IMR-90 (cell line): ENCODE results near the gene FOXL2NB. TPM values are rescaled to one million over a fixed set of nuclear protein-coding genes. Genes with fewer than 3 reads are reported as not detected.

Source experiments
- ATAC-seq: fragments of 200-7000 bp; cut with Tn5 transposase; 2 replicates; pipeline ENCODE4 v1.9.1; 2020; ENCODE audit warnings: low read depth, mild to moderate bottlenecking, moderate library complexity
- BruUV-seq: library from RNA; stranded (reverse); fragments of 400-500 nt; replicated peaks from 2 replicates; lab custom pipeline; 2021; lab: Mats Ljungman, UMichigan
- CTCF ChIA-PET: fragments of 300-600 bp; formaldehyde crosslinking; extraction: SDS; loops from one replicate; lab custom pipeline; 2021; ENCODE audit warnings: antibody characterized with exemption; lab: Yijun Ruan, JAX
- POLR2A ChIA-PET: fragments of 300-600 bp; sonication (Branson Sonifier 250); formaldehyde crosslinking; loops from one replicate; lab custom pipeline; 2022; ENCODE audit warnings: antibody characterized with exemption; ENCODE audit not compliant: unreplicated experiment; lab: Charles Lee
- DNase-seq: peaks from one replicate; pipeline ENCODE4 v3.0.0; 2013
- H2AFZ ChIP-seq: replicated peaks from 2 replicates; pipeline ENCODE3; 2013; ENCODE audit warnings: low read length, mild to moderate bottlenecking; ENCODE audit not compliant: poor library complexity
- H2AK5ac ChIP-seq: 2 replicates; pipeline ENCODE4 v1.6.1; 2013; ENCODE audit warnings: low read depth, low read length, inconsistent platforms
- H2AK9ac ChIP-seq: replicated peaks from 2 replicates; pipeline ENCODE3; 2013; ENCODE audit warnings: mild to moderate bottlenecking, low read depth, low read length, moderate library complexity; ENCODE audit not compliant: poor library complexity
- H2BK120ac ChIP-seq: 2 replicates; pipeline ENCODE4 v1.6.1; 2013; ENCODE audit warnings: low read depth, low read length, inconsistent platforms
- H2BK15ac ChIP-seq: 3 replicates; pipeline ENCODE4 v1.6.1; 2013; ENCODE audit warnings: low read depth, low read length, inconsistent platforms
- H2BK20ac ChIP-seq: 2 replicates; pipeline ENCODE4 v1.6.1; 2013; ENCODE audit warnings: low read depth, mild to moderate bottlenecking, inconsistent platforms, low read length, moderate library complexity
- H2BK5ac ChIP-seq: 2 replicates; pipeline ENCODE4 v1.6.1; 2013; ENCODE audit warnings: mild to moderate bottlenecking, low read depth, low read length, inconsistent platforms; ENCODE audit not compliant: poor library complexity, severe bottlenecking
- H3K14ac ChIP-seq: replicated peaks from 2 replicates; pipeline ENCODE4 v1.6.1; 2013; ENCODE audit warnings: low read depth, low read length, inconsistent platforms
- H3K18ac ChIP-seq: 2 replicates; pipeline ENCODE4 v1.6.1; 2013; ENCODE audit warnings: low read depth, low read length, control low read depth
- H3K23ac ChIP-seq: 2 replicates; pipeline ENCODE4 v1.6.1; 2013; ENCODE audit warnings: low read depth, low read length, inconsistent platforms
- H3K27ac ChIP-seq: 2 replicates; pipeline ENCODE4 v1.5.1; 2013; ENCODE audit warnings: mild to moderate bottlenecking, control low read depth, low read length; ENCODE audit not compliant: insufficient read depth
- H3K27me3 ChIP-seq: 2 replicates; pipeline ENCODE4 v1.6.1; 2013; ENCODE audit warnings: low read length; ENCODE audit not compliant: control insufficient read depth, insufficient read depth
- H3K36me3 ChIP-seq: 2 replicates; pipeline ENCODE4 v1.6.1; 2013; ENCODE audit warnings: low read length, mixed read lengths; ENCODE audit not compliant: control insufficient read depth, insufficient read depth
- H3K4ac ChIP-seq: 2 replicates; pipeline ENCODE4 v1.6.1; 2013; ENCODE audit warnings: low read depth, low read length, inconsistent platforms
- H3K4me1 ChIP-seq: 2 replicates; pipeline ENCODE4 v1.6.1; 2013; ENCODE audit warnings: low read length, mixed read lengths; ENCODE audit not compliant: control insufficient read depth, insufficient read depth
- H3K4me2 ChIP-seq: 2 replicates; pipeline ENCODE4 v1.6.1; 2013; ENCODE audit warnings: low read depth, mild to moderate bottlenecking, control low read depth, low read length, moderate library complexity
- H3K4me3 ChIP-seq: 2 replicates; pipeline ENCODE4 v1.5.1; 2013; ENCODE audit warnings: low read depth, mild to moderate bottlenecking, control low read depth, low read length, moderate library complexity; ENCODE audit not compliant: insufficient read depth
- H3K56ac ChIP-seq: 2 replicates; pipeline ENCODE4 v1.6.1; 2013; ENCODE audit warnings: low read length, inconsistent platforms; ENCODE audit not compliant: insufficient read depth; ENCODE audit errors: extremely low read depth
- H3K79me1 ChIP-seq, 2 experiments: 2 replicates each; pipeline ENCODE4 v1.6.1; 2013; ENCODE audit warnings: low read length in 2 of 2, inconsistent platforms in 1 of 2, low read depth in 1 of 2
- H3K9ac ChIP-seq: 2 replicates; pipeline ENCODE4 v1.6.1; 2013; ENCODE audit warnings: low read depth, low read length, control low read depth
- H3K9me1 ChIP-seq: 2 replicates; pipeline ENCODE4 v1.6.1; 2013; ENCODE audit warnings: low read length, inconsistent platforms; ENCODE audit not compliant: insufficient read depth
- H3K9me3 ChIP-seq: 2 replicates; pipeline ENCODE4 v1.6.1; 2013; ENCODE audit warnings: low read length; ENCODE audit not compliant: control insufficient read depth, insufficient read depth
- H4K20me1 ChIP-seq: 2 replicates; pipeline ENCODE4 v1.6.1; 2013; ENCODE audit warnings: low read length, inconsistent platforms; ENCODE audit not compliant: insufficient read depth
- H4K5ac ChIP-seq: 2 replicates; pipeline ENCODE4 v1.6.1; 2013; ENCODE audit warnings: mild to moderate bottlenecking, low read depth, low read length, control low read depth
- H4K8ac ChIP-seq, 2 experiments: 2 replicates each; pipeline ENCODE4 v1.6.1; 2013; ENCODE audit warnings: low read depth in 2 of 2, low read length in 2 of 2, control low read depth in 1 of 2, inconsistent platforms in 1 of 2
- H4K91ac ChIP-seq: 2 replicates; pipeline ENCODE4 v1.6.1; 2013; ENCODE audit warnings: low read depth, low read length, inconsistent platforms; ENCODE audit not compliant: insufficient read depth
- BHLHE40 ChIP-seq: fragments of 150-350 bp; IDR thresholded peaks from 2 replicates; pipeline ENCODE4 v1.6.1; 2016; ENCODE audit warnings: mild to moderate bottlenecking, low read depth, low read length
- CHD1 ChIP-seq: IDR thresholded peaks from 2 replicates; pipeline ENCODE4 v1.6.1; 2012; ENCODE audit warnings: low read depth, low read length, improper control_type of control experiment
- CTCF ChIP-seq: conservative IDR thresholded peaks from 2 replicates; pipeline ENCODE4 v1.5.1; 2012; ENCODE audit warnings: mild to moderate bottlenecking, low read depth, low read length, improper control_type of control experiment
- ELK1 ChIP-seq: fragments of 150-350 bp; IDR thresholded peaks from 2 replicates; pipeline ENCODE4 v1.6.1; 2016; ENCODE audit warnings: low read depth, mild to moderate bottlenecking, low read length, moderate library complexity, borderline replicate concordance
- FOS ChIP-seq: fragments of 150-350 bp; IDR thresholded peaks from 2 replicates; pipeline ENCODE4 v1.6.1; 2016; ENCODE audit warnings: low read depth, low read length
- MAFK ChIP-seq: IDR thresholded peaks from 2 replicates; pipeline ENCODE4 v1.6.1; 2012; ENCODE audit warnings: low read depth, low read length, improper control_type of control experiment
- MAZ ChIP-seq: IDR thresholded peaks from 2 replicates; pipeline ENCODE4 v1.6.1; 2012; ENCODE audit warnings: low read depth, mild to moderate bottlenecking, low read length, improper control_type of control experiment, moderate library complexity, borderline replicate concordance
- MXI1 ChIP-seq: IDR thresholded peaks from 2 replicates; pipeline ENCODE4 v1.6.1; 2012; ENCODE audit warnings: low read depth, mild to moderate bottlenecking, low read length, moderate library complexity, borderline replicate concordance
- NFE2L2 ChIP-seq: fragments of 150-350 bp; IDR thresholded peaks from 2 replicates; pipeline ENCODE4 v1.6.1; 2016; ENCODE audit warnings: low read depth, mild to moderate bottlenecking, low read length
- POLR2A ChIP-seq: IDR thresholded peaks from 2 replicates; pipeline ENCODE4 v1.6.1; 2012; ENCODE audit warnings: mild to moderate bottlenecking, low read depth, low read length
- RAD21 ChIP-seq: IDR thresholded peaks from 2 replicates; pipeline ENCODE4 v1.6.1; 2012; ENCODE audit warnings: low read length, improper control_type of control experiment
- RCOR1 ChIP-seq: IDR thresholded peaks from 2 replicates; pipeline ENCODE4 v1.6.1; 2012; ENCODE audit warnings: mild to moderate bottlenecking, low read length, improper control_type of control experiment; ENCODE audit not compliant: insufficient replicate concordance
- RFX5 ChIP-seq: IDR thresholded peaks from 2 replicates; pipeline ENCODE4 v1.8.0; 2012; ENCODE audit warnings: low read depth, mild to moderate bottlenecking, low read length, moderate library complexity
- SMC3 ChIP-seq: fragments of 150-350 bp; IDR thresholded peaks from 2 replicates; pipeline ENCODE4 v1.6.1; 2016; ENCODE audit warnings: low read depth, mild to moderate bottlenecking, antibody characterized with exemption, low read length, moderate library complexity
- WGBS, 2 experiments: methylation state at CpG; one replicate each; pipeline versions ENCODE4 v1.1.5 to v1.1.7; 2013; ENCODE audit warnings: missing lambda C conversion rate in 2 of 2; ENCODE audit not compliant: insufficient read length in 1 of 2; ENCODE audit errors: extremely low coverage in 2 of 2; 5-methylcytosine and 5-hydroxymethylcytosine counted together
- dilution Hi-C: fragments of 300-500 bp; cut with HindIII; formaldehyde crosslinking; loops from one replicate; pipeline ENCODE4 v1.14.3; 2018; ENCODE audit warnings: low sequenced_read_pairs; ENCODE audit not compliant: unreplicated experiment
- in situ Hi-C: fragments of 300-500 bp; cut with MboI; formaldehyde crosslinking; loops from 3 replicates; pipeline ENCODE4 v1.14.3; 2019; ENCODE audit warnings: low sequenced_read_pairs, inconsistent platforms, mixed read lengths
- intact Hi-C: fragments of 100-400 bp; cut with micrococcal nuclease; formaldehyde crosslinking; loops from 2 replicates; pipeline ENCODE4 v1.10.0; 2022
- polyA plus RNA-seq, 3 experiments: library from polyadenylated mRNA; depleted of rRNA; stranded (reverse); fragments of >200 nt; gene quantifications; 2 replicates each; pipeline ENCODE4 v1.2.3, GENCODE V29; 2012; ENCODE audit warnings: low replicate concordance in 1 of 3
- total RNA-seq: library from RNA; depleted of rRNA; stranded (reverse); fragments of >200 nt; gene quantifications from 2 replicates; pipeline ENCODE4 v1.2.3, GENCODE V29; 2012

Gene FOXL2NB
- total and polyA plus RNA-seq, 2 of the 4 experiments (the other 2 are of a cell fraction), result under 0.01 to 0.05 TPM

GRCh38 chr3:138938056-138938876, 8.8 kb upstream of the FOXL2NB start:
- Histone ChIP-seq H3K14ac (no peak overlapping the region), H4K20me1 (peaks cover 19% of the 10 kb centered on the region), H3K4me2 (no peak overlapping the region), H2AK5ac (no peak overlapping the region), H2BK20ac (no peak overlapping the region), H3K4ac (no peak overlapping the region), H3K9me3 (no peaks in the 10 kb centered on the region), H4K8ac (no peak overlapping the region), H3K23ac (no peak overlapping the region), H3K4me1 (peaks cover 4% of the 10 kb centered on the region; the same call in 1 of the 2 replicates), H3K36me3 (no peaks in the 10 kb centered on the region), H3K9ac (no peak overlapping the region), H2BK120ac (no peak overlapping the region), H3K18ac (no peak overlapping the region), H2BK15ac (no peak overlapping the region), H2AFZ (peak overlapping the region; percentile 40), H3K27ac (no peak overlapping the region), H2BK5ac (no peak overlapping the region), H3K4me3 (no peak overlapping the region), H3K9me1 (peaks cover 6% of the 10 kb centered on the region; the same call in 1 of the 2 replicates), H3K79me1 (no peaks in the 10 kb centered on the region), H4K91ac (no peak overlapping the region), H4K5ac (no peak overlapping the region), H2AK9ac (peak overlapping the region; percentile 20), H3K27me3 (peaks cover 90% of the 10 kb centered on the region), H3K56ac (no peak overlapping the region)
- POLR2A ChIA-PET, result no interaction called here
- CTCF ChIA-PET, result interaction anchor here (1.1 kb wide), 1 partner anchor 391 kb away, joined by 3 read pairs; no protein-coding TSS in a partner anchor
- no TSS peak for BruUV-seq
- in situ Hi-C loops (loop anchor here (10.0 kb wide), 1 partner anchor 177 kb away; no protein-coding TSS in a partner anchor), intact Hi-C loops (loop anchor here (5.0 kb wide), 1 partner anchor 174 kb away; no protein-coding TSS in a partner anchor), dilution Hi-C loops (no loop called here)
- 3% methylated on average over 39 of the region's 48 CpGs; no CpG with 5 or more reads in 1 of the 2 experiments for WGBS, 2 experiments
- DNase-seq (no peak), ATAC-seq (no peak)
- TF ChIP-seq CTCF (no peak), MAZ (no peak), RCOR1 (no peak), BHLHE40 (no peak), MXI1 (no peak), RFX5 (no peak), MAFK (no peak), RAD21 (no peak), NFE2L2 (no peak), SMC3 (no peak), CHD1 (no peak), ELK1 (no peak), POLR2A (no peak), FOS (no peak)
